Stomach (tissue), 4 donors: ENCODE measurements around the gene ADAM19.

Experiments used
- EP300 ChIP-seq: sonication (generic); formaldehyde crosslinking; IDR thresholded peaks from one replicate; pipeline ENCODE4 v1.6.1; 2017; ENCODE audit warnings: antibody characterized with exemption
- POLR2A ChIP-seq, 4 donors: fragments of 450-650 bp; IDR thresholded peaks; one replicate each; pipeline ENCODE4 v1.6.1; 2016; ENCODE audit warnings: antibody characterized with exemption in 4 of 4, control low read depth in 2 of 4, mild to moderate bottlenecking in 1 of 4, moderate library complexity in 1 of 4
- POLR2AphosphoS5 ChIP-seq, 3 donors: sonication (generic); formaldehyde crosslinking; IDR thresholded peaks; one replicate each; pipeline ENCODE4 v1.6.1; 2016; ENCODE audit warnings: antibody characterized with exemption in 3 of 3
- TF ChIP-seq, protein P1 (sequence below), 7 experiments: fragments of 450-650 bp in 4 of 7; fragments of 200-600 bp in 3 of 7; sonication (generic) in 3 of 7; IDR thresholded peaks; one replicate each; pipeline ENCODE4 v1.5.1; 2016 to 2019; ENCODE audit warnings: antibody characterized with exemption in 7 of 7, control low read depth in 2 of 7, mild to moderate bottlenecking in 1 of 7

DNA sequence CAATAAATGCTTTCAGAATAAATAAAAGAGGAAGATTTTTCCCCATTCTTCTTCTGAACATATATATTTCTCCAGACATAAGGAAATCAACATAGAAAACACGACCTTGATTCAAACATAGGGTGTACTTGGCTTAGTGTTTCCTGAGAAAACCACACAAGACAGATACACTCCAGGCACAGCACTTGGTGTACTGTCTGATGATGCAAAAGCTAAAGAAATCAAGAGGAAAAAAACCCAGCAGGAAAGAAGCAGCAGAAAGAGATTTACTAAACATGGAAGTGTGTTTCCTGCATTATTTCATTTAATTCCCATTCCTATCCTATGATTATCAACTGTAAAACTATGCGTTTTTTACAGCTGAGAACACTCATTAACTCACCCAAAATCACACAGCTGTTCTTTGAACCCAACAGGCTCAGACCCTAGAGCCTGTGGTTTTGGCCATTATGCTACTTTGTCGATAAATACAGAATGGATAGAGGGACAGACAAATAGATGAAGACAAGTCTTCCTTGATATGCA lies 69.4 kb downstream of the ADAM19 start:
- TF ChIP-seq EP300: no peak
- no peak for TF ChIP-seq POLR2AphosphoS5 (IDR thresholded peaks at IDR 0.05)
- no peak for TF ChIP-seq POLR2A (IDR thresholded peaks at IDR 0.05)
- TF ChIP-seq, protein P1, sequence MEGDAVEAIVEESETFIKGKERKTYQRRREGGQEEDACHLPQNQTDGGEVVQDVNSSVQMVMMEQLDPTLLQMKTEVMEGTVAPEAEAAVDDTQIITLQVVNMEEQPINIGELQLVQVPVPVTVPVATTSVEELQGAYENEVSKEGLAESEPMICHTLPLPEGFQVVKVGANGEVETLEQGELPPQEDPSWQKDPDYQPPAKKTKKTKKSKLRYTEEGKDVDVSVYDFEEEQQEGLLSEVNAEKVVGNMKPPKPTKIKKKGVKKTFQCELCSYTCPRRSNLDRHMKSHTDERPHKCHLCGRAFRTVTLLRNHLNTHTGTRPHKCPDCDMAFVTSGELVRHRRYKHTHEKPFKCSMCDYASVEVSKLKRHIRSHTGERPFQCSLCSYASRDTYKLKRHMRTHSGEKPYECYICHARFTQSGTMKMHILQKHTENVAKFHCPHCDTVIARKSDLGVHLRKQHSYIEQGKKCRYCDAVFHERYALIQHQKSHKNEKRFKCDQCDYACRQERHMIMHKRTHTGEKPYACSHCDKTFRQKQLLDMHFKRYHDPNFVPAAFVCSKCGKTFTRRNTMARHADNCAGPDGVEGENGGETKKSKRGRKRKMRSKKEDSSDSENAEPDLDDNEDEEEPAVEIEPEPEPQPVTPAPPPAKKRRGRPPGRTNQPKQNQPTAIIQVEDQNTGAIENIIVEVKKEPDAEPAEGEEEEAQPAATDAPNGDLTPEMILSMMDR (IDR thresholded peaks at IDR 0.05): no peak
